ENCODE data around the gene DYSF.
"Not testable (repeated sequence)": the region's sequence is repeated elsewhere in the genome, so short reads cannot be mapped to it uniquely, and the experiment has no call there.

DNA sequence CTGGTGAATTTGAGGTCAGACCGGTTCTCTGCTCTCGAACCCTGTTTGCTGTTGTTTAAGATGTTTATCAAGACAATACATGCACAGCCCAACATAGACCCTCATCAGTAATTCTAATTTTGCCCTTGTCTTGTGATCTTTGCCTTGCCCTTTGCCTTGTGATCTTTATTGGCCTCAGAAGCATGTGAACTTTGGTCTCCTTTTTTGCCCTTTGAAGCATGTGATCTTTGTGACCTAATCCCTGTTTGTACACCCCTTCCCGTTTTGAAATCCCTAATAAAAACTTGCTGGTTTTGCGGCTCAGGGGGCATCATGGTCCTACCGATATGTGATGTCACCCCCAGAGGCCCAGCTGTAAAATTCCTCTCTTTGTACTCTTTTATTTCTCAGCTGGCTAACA lies 8.2 kb upstream of the DYSF start:
- TF ChIP-seq, protein P1, sequence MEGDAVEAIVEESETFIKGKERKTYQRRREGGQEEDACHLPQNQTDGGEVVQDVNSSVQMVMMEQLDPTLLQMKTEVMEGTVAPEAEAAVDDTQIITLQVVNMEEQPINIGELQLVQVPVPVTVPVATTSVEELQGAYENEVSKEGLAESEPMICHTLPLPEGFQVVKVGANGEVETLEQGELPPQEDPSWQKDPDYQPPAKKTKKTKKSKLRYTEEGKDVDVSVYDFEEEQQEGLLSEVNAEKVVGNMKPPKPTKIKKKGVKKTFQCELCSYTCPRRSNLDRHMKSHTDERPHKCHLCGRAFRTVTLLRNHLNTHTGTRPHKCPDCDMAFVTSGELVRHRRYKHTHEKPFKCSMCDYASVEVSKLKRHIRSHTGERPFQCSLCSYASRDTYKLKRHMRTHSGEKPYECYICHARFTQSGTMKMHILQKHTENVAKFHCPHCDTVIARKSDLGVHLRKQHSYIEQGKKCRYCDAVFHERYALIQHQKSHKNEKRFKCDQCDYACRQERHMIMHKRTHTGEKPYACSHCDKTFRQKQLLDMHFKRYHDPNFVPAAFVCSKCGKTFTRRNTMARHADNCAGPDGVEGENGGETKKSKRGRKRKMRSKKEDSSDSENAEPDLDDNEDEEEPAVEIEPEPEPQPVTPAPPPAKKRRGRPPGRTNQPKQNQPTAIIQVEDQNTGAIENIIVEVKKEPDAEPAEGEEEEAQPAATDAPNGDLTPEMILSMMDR (IDR thresholded peaks at IDR 0.05) = not testable (repeated sequence)
- not testable (repeated sequence) for TF ChIP-seq RFX5 (IDR thresholded peaks at IDR 0.05; ENCODE audit: low read length); POLR2AphosphoS5 (IDR thresholded peaks at IDR 0.05; ENCODE audit: low read depth, low read length); MEF2A (IDR thresholded peaks at IDR 0.05; ENCODE audit: borderline replicate concordance, low read depth); MXI1 (IDR thresholded peaks at IDR 0.05; ENCODE audit: low read depth, low read length); TEAD4 (IDR thresholded peaks at IDR 0.05; ENCODE audit: borderline replicate concordance, insufficient read depth); JUND (IDR thresholded peaks at IDR 0.05); ELF1 (IDR thresholded peaks at IDR 0.05); EP300 (IDR thresholded peaks at IDR 0.05; ENCODE audit: borderline replicate concordance in 1 of 2, low read depth in 1 of 2, low read length in 1 of 2); GABPA (IDR thresholded peaks at IDR 0.05; ENCODE audit: low read depth); SMC3 (IDR thresholded peaks at IDR 0.05; ENCODE audit: low read depth, low read length)
- TF ChIP-seq, protein P2, sequence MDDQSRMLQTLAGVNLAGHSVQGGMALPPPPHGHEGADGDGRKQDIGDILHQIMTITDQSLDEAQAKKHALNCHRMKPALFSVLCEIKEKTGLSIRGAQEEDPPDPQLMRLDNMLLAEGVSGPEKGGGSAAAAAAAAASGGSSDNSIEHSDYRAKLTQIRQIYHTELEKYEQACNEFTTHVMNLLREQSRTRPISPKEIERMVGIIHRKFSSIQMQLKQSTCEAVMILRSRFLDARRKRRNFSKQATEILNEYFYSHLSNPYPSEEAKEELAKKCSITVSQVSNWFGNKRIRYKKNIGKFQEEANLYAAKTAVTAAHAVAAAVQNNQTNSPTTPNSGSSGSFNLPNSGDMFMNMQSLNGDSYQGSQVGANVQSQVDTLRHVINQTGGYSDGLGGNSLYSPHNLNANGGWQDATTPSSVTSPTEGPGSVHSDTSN (IDR thresholded peaks at IDR 0.05) = not testable (repeated sequence)
- TF ChIP-seq, protein P3, sequence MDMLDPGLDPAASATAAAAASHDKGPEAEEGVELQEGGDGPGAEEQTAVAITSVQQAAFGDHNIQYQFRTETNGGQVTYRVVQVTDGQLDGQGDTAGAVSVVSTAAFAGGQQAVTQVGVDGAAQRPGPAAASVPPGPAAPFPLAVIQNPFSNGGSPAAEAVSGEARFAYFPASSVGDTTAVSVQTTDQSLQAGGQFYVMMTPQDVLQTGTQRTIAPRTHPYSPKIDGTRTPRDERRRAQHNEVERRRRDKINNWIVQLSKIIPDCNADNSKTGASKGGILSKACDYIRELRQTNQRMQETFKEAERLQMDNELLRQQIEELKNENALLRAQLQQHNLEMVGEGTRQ (IDR thresholded peaks at IDR 0.05; ENCODE audit: borderline replicate concordance, low read depth, low read length) = not testable (repeated sequence)
- TF ChIP-seq, protein P4, sequence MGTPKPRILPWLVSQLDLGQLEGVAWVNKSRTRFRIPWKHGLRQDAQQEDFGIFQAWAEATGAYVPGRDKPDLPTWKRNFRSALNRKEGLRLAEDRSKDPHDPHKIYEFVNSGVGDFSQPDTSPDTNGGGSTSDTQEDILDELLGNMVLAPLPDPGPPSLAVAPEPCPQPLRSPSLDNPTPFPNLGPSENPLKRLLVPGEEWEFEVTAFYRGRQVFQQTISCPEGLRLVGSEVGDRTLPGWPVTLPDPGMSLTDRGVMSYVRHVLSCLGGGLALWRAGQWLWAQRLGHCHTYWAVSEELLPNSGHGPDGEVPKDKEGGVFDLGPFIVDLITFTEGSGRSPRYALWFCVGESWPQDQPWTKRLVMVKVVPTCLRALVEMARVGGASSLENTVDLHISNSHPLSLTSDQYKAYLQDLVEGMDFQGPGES (IDR thresholded peaks at IDR 0.05; ENCODE audit: low read depth, low read length) = not testable (repeated sequence)
